ENCODE data around the gene TMTC1.

GRCh38 chr12:29572938-29573337 is 210.8 kb downstream of the TMTC1 start:
- TF ChIP-seq CTCF (IDR thresholded peaks at IDR 0.05) (no peak), POLR2A (IDR thresholded peaks at IDR 0.05) (no peak)
